ENCODE measurements around the gene LRRC63. TPM values are rescaled to one million over a fixed set of nuclear protein-coding genes. Genes with fewer than 3 reads are reported as not detected.

Gene LRRC63
- total RNA-seq, 1 experiment from 2014 or later, result not detected

- no TSS peak for BruUV-seq (replicated peaks)
- H3K36me3 ChIP-seq (ENCODE audit: control insufficient read depth in 1 of 2, insufficient read depth in 2 of 2, low read length in 2 of 2), result no peaks in the 10 kb centered on the region
- no peaks in the 10 kb centered on the region for H3K9me3 ChIP-seq (ENCODE audit: control insufficient read depth in 1 of 2, insufficient read depth in 1 of 2, low read depth in 1 of 2, low read length in 2 of 2)
- TF ChIP-seq ZFX (IDR thresholded peaks at IDR 0.05) (no peak), REST (IDR thresholded peaks at IDR 0.05; ENCODE audit: low read depth) (no peak), RAD21 (IDR thresholded peaks at IDR 0.05; ENCODE audit: low read depth) (peak; percentile 53), ZNF274 (IDR thresholded peaks at IDR 0.05; ENCODE audit: low read depth, low read length) (no peak), CBX3 (IDR thresholded peaks at IDR 0.05; ENCODE audit: low read depth) (peak; percentile 35; the same call in 1 of the 2 replicates), POLR2AphosphoS5 (IDR thresholded peaks at IDR 0.05; ENCODE audit: low read depth, low read length) (no peak), MAX (IDR thresholded peaks at IDR 0.05) (no peak), ZBTB33 (IDR thresholded peaks at IDR 0.05; ENCODE audit: extremely low read depth, insufficient replicate concordance, low read length) (no peak), FOSL1 (IDR thresholded peaks at IDR 0.05; ENCODE audit: low read depth) (no peak), ATF3 (IDR thresholded peaks at IDR 0.05) (no peak), SIN3A (IDR thresholded peaks at IDR 0.05; ENCODE audit: low read depth) (no peak), EZH2 (IDR thresholded peaks at IDR 0.05) (no peak), CTCF (IDR thresholded peaks at IDR 0.05 in 2 of 3, conservative IDR thresholded peaks at IDR 0.05 in 1 of 3; ENCODE audit: borderline replicate concordance in 1 of 3, insufficient read depth in 1 of 3, low read depth in 2 of 3, low read length in 2 of 3) (peak; percentile 37 to 85 (median 82); a peak in 5 of 6 replicates), POLR2A (IDR thresholded peaks at IDR 0.05; ENCODE audit: borderline replicate concordance, extremely low read depth, insufficient read depth, insufficient read length) (no peak), ELF1 (IDR thresholded peaks at IDR 0.05; ENCODE audit: borderline replicate concordance, low read depth) (no peak), EZH2phosphoT487 (IDR thresholded peaks at IDR 0.05; ENCODE audit: borderline replicate concordance) (no peak)
- no peaks in the 10 kb centered on the region for H3K27me3 ChIP-seq (ENCODE audit: insufficient read depth, low read length)
- POLR2A ChIA-PET, result no interaction called here
- ATAC-seq (peak; percentile 92), DNase-seq (ENCODE audit: low read depth, low spot score) (peak; percentile 39)
- no peak overlapping the region for H3K4me3 ChIP-seq (replicated peaks in 1 of 2; ENCODE audit: low read depth in 1 of 2, low read length in 2 of 2)
- H2AFZ ChIP-seq (ENCODE audit: low read depth, low read length, poor library complexity, severe bottlenecking), result peak overlapping the region; percentile 34
- RAD21 ChIA-PET (ENCODE audit: low non-redundant PET in 1 of 2, low total read pairs in 2 of 2, uncharacterized antibody in 2 of 2, unreplicated experiment in 2 of 2), result no interaction called here
- no peak overlapping the region for H3K9ac ChIP-seq (ENCODE audit: low read length)
- H3K27ac ChIP-seq (ENCODE audit: low read depth, low read length), result no peak overlapping the region
- H3K4me2 ChIP-seq (ENCODE audit: low read length), result no peak overlapping the region
- H4K20me1 ChIP-seq (ENCODE audit: insufficient read depth), result no peaks in the 10 kb centered on the region
- H3K9me2 ChIP-seq (ENCODE audit: insufficient read depth), result no peaks in the 10 kb centered on the region
- no peaks in the 10 kb centered on the region for H3K4me1 ChIP-seq (ENCODE audit: control insufficient read depth in 1 of 2, insufficient read depth in 2 of 2, low read length in 2 of 2)
- no peaks in the 10 kb centered on the region for H3K79me2 ChIP-seq (ENCODE audit: insufficient read depth, low read length)
- CTCF ChIA-PET, result interaction anchor here (1.4 to 3.3 kb wide), 4 partner anchors 10 to 162 kb away, joined by 3 to 11 read pairs (median 5); no protein-coding TSS in a partner anchor
- intact Hi-C loops (cut with micrococcal nuclease), result loop anchor here (10.0 kb wide), 1 partner anchor 124 kb away; no protein-coding TSS in a partner anchor
Observed at GRCh38 chr13:46288570-46289259, 77.0 kb downstream of the LRRC63 start.

Measured in HCT116 (cell line).